ENCODE results near the gene BICD1. TPM values are rescaled to one million over a fixed set of nuclear protein-coding genes. Genes with fewer than 3 reads are reported as not detected.
A peak's percentile ranks its signal among the peaks of the same experiment; 100 is the strongest.

The BICD1 gene
- total RNA-seq, 1 donor from 2014 or later, result 8.5 TPM

GRCh38 chr12:32136404-32136803 is 29.8 kb downstream of the BICD1 start:
- DNase-seq, result no peak
- no peak overlapping the region for H3K4me3 ChIP-seq
- no peak overlapping the region for H3K27ac ChIP-seq (replicated peaks)
- TF ChIP-seq, protein P1, sequence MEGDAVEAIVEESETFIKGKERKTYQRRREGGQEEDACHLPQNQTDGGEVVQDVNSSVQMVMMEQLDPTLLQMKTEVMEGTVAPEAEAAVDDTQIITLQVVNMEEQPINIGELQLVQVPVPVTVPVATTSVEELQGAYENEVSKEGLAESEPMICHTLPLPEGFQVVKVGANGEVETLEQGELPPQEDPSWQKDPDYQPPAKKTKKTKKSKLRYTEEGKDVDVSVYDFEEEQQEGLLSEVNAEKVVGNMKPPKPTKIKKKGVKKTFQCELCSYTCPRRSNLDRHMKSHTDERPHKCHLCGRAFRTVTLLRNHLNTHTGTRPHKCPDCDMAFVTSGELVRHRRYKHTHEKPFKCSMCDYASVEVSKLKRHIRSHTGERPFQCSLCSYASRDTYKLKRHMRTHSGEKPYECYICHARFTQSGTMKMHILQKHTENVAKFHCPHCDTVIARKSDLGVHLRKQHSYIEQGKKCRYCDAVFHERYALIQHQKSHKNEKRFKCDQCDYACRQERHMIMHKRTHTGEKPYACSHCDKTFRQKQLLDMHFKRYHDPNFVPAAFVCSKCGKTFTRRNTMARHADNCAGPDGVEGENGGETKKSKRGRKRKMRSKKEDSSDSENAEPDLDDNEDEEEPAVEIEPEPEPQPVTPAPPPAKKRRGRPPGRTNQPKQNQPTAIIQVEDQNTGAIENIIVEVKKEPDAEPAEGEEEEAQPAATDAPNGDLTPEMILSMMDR (IDR thresholded peaks at IDR 0.05; ENCODE audit: borderline replicate concordance), result no peak
- intact Hi-C loops (cut with micrococcal nuclease), result no loop called here
- no peaks in the 10 kb centered on the region for H3K9me3 ChIP-seq (replicated peaks)
- H3K36me3 ChIP-seq, result no peaks in the 10 kb centered on the region
- H3K27me3 ChIP-seq (ENCODE audit: low read depth), result no peaks in the 10 kb centered on the region
- peaks cover 11% of the 10 kb centered on the region for H3K4me1 ChIP-seq

DNA sequence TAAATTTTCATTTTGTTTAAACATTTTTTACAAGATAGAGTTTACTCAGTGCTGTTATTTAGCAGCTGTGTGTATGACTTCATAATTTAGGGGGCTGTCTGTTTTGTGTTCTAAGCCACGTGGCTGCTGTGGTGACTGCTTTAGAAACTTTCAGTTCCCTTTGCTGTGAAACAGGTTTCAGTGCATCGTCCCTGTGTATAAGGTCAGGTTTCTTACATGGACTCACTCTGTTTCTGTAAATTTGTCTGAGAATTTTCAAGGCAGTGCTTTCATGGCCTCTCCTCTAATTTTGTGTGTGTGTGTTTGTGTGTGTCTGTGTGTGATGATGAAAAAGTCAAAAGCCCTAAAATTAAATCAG is 32.4 kb downstream of the BICD1 start:
- peak overlapping the region; percentile 53 for H3K27ac ChIP-seq (replicated peaks)
- no peak for DNase-seq
- no peaks in the 10 kb centered on the region for H3K9me3 ChIP-seq (replicated peaks)
- H3K4me1 ChIP-seq, result peaks cover 8% of the 10 kb centered on the region
- intact Hi-C loops (cut with micrococcal nuclease), result no loop called here
- no peaks in the 10 kb centered on the region for H3K27me3 ChIP-seq (ENCODE audit: low read depth)
- H3K36me3 ChIP-seq, result no peaks in the 10 kb centered on the region
- TF ChIP-seq, protein P1 (IDR thresholded peaks at IDR 0.05; ENCODE audit: borderline replicate concordance), result no peak
- H3K4me3 ChIP-seq, result peak overlapping the region; percentile 61

- intact Hi-C loops (cut with micrococcal nuclease), result no loop called here
- peak overlapping the region; percentile 61 for H3K4me3 ChIP-seq
- TF ChIP-seq, protein P1 (IDR thresholded peaks at IDR 0.05; ENCODE audit: borderline replicate concordance), result no peak
- no peaks in the 10 kb centered on the region for H3K9me3 ChIP-seq (replicated peaks)
- DNase-seq, result no peak
- H3K27ac ChIP-seq (replicated peaks), result peak overlapping the region; percentile 53
- H3K4me1 ChIP-seq, result peaks cover 3% of the 10 kb centered on the region
- no peaks in the 10 kb centered on the region for H3K36me3 ChIP-seq
- no peaks in the 10 kb centered on the region for H3K27me3 ChIP-seq (ENCODE audit: low read depth)
Measured at GRCh38 chr12:32140877-32141276, 34.2 kb downstream of the BICD1 start.

DNA sequence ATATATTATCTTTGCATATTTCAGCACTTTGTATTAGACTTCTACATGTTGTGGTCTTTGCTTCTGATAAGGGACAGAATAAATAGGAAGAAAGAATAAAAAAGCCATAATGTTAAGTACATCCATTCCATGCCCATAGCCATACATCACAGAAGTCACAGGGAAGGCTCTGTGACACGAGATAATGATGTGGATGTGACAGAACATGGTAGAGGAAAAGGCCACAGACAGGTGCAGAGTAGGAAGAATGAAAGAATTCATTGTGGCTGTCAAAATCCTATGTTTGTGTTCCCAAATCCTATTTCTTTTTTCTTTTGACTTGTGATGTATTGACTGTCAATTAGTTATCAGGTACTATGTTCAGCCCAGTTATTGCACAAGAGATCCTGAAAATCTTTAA is 38.4 kb downstream of the BICD1 start:
- TF ChIP-seq, protein P1 (IDR thresholded peaks at IDR 0.05; ENCODE audit: borderline replicate concordance), result no peak
- no peak for DNase-seq
- H3K4me3 ChIP-seq, result no peak overlapping the region
- intact Hi-C loops (cut with micrococcal nuclease), result no loop called here
- peaks cover 1% of the 10 kb centered on the region for H3K4me1 ChIP-seq
- H3K27me3 ChIP-seq (ENCODE audit: low read depth), result no peaks in the 10 kb centered on the region
- no peak overlapping the region for H3K27ac ChIP-seq (replicated peaks)
- H3K9me3 ChIP-seq (replicated peaks), result peaks cover 5% of the 10 kb centered on the region
- H3K36me3 ChIP-seq, result no peaks in the 10 kb centered on the region

DNA sequence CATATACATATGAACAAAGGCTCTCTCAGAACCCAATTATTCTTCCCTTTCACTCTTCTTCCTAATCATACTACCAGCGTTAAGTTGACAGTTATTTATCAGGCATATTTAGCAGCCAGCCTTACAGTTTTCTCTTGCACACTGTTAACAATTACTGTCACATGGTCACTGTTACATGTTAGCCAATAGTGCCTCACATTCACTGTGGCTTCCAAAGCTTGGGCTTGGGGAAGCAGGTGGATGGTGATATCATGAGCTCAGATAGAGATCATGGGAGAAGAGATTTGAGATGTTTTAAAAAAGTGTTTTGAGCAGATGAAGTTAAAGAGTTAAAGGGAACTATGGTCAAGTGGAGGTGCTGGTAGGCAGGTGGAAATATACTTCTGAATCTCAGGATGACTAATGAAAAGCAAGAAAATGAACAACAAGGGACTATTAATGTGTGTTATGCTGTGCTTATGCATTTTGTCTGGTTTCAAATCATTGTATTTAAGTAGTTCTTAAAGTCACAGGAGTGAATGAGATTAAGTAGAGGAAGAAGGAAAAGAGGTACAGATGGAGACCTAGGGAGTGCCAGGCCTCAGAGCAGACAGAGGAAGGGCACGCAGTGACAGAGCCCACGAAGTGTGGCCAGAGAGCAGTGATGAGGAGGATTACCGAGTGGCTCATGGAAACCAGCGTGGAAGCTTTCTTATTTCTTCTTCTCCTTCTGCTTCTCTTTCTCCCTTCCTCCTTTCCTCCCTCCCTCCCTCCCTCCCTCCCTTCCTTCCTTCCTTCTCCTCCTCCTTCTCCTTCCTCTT is 39.6 kb downstream of the BICD1 start:
- Histone ChIP-seq H3K9me3 (replicated peaks) (peaks cover 5% of the 10 kb centered on the region), H3K27me3 (ENCODE audit: low read depth) (no peaks in the 10 kb centered on the region), H3K4me3 (no peak overlapping the region), H3K36me3 (no peaks in the 10 kb centered on the region), H3K27ac (replicated peaks) (no peak overlapping the region), H3K4me1 (no peaks in the 10 kb centered on the region)
- intact Hi-C loops (cut with micrococcal nuclease), result no loop called here
- TF ChIP-seq, protein P1 (IDR thresholded peaks at IDR 0.05; ENCODE audit: borderline replicate concordance), result no peak
- DNase-seq, result no peak

All from left ventricle myocardium inferior (tissue), 1 donor.